OCI-LY1 (cell line): ENCODE measurements around the gene SLC10A4.

ENCODE experiments used
- CTCF ChIP-seq: fragments of 200-600 bp; sonication (generic), shearing (Covaris generic); IDR thresholded peaks from 2 replicates; pipeline ENCODE4 v1.5.1; 2017; ENCODE audit warnings: mild to moderate bottlenecking, antibody characterized with exemption, low read length, moderate library complexity, mixed read lengths
- EZH2 ChIP-seq: fragments of 200-600 bp; sonication (generic), shearing (Covaris generic); IDR thresholded peaks from 2 replicates; pipeline ENCODE4 v1.8.0; 2017; ENCODE audit warnings: borderline replicate concordance, mixed run types, mild to moderate bottlenecking, antibody characterized with exemption, low read length, moderate library complexity, mixed read lengths

GRCh38 chr4:48436318-48436717, 46.8 kb upstream of the SLC10A4 start:
- TF ChIP-seq CTCF: no peak
- no peak for TF ChIP-seq EZH2
